Thoracic aorta (tissue), 2 donors: ENCODE results near the gene FBLN2. TPM values are rescaled to one million over a fixed set of nuclear protein-coding genes. Genes with fewer than 3 reads are reported as not detected.

ENCODE experiments used
- ATAC-seq: fragments of 150-250 bp; one replicate; pipeline ENCODE4 v1.8.0; 2017; ENCODE audit warnings: low read depth; ENCODE audit not compliant: insufficient number of reproducible peaks, low FRiP score
- DNase-seq: peaks from one replicate; pipeline ENCODE4 v3.0.0-alpha.2; 2020; ENCODE audit warnings: low spot score
- H3K27ac ChIP-seq, 2 donors: fragments of 200-600 bp; sonication (generic); 1 replicate in 1 of 2; 2 replicates in 1 of 2; pipeline ENCODE4 v1.5.1; 2016; ENCODE audit warnings: mild to moderate bottlenecking in 2 of 2, moderate library complexity in 2 of 2
- H3K27me3 ChIP-seq: fragments of 200-600 bp; sonication (generic); replicated peaks from 2 replicates; pipeline ENCODE4 v1.6.0; 2016; ENCODE audit warnings: mild to moderate bottlenecking; ENCODE audit not compliant: insufficient read depth
- H3K36me3 ChIP-seq: fragments of 200-600 bp; sonication (generic); one replicate; pipeline ENCODE4 v1.5.1; 2016
- H3K4me1 ChIP-seq, 2 donors: fragments of 200-600 bp; sonication (generic); 1 replicate in 1 of 2; 2 replicates in 1 of 2; pipeline versions ENCODE4 v1.5.1 to v1.6.0; 2016; ENCODE audit warnings: low read depth in 2 of 2, mild to moderate bottlenecking in 1 of 2; ENCODE audit not compliant: control insufficient read depth in 1 of 2
- H3K4me3 ChIP-seq: fragments of 200-600 bp; sonication (generic); 2 replicates; pipeline ENCODE4 v1.5.1; 2016; ENCODE audit warnings: mild to moderate bottlenecking
- H3K9me3 ChIP-seq: fragments of 200-600 bp; sonication (generic); 2 replicates; pipeline ENCODE4 v1.5.1; 2016
- total RNA-seq, 2 donors: library from RNA; depleted of rRNA; stranded (reverse); fragments of >200 nt; gene quantifications; one replicate each; pipeline versions ENCODE4 v1.1.0 to v1.2.3, GENCODE V29; 2016
- TF ChIP-seq, protein P1 (sequence below): fragments of 200-600 bp; sonication (generic); IDR thresholded peaks from one replicate; pipeline ENCODE4 v1.5.1; 2019; ENCODE audit warnings: antibody characterized with exemption

FBLN2 gene
- total RNA-seq, 2 donors from 2014 or later, result 233 to 328 TPM

DNA sequence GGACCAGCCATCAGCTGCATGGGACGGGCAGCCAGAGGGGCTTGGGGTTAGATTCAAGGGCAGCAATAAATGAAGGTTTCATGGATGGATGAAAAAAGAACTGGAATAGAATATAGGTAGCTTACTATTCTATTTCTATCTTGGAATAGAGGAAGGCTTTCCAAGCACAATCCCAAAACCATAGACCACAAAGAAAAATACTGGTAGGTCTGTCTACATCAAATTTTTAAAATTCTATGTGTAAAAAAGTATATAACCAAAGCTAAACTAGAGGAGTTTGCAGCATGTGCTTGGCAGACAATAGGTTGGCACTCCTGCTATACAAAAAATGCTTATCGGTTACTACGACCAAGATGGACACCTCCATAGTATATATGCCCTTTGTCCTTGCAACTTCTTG lies 7.2 kb upstream of the FBLN2 start:
- ATAC-seq (no peak), DNase-seq (no peak)
- no peaks in the 10 kb centered on the region for H3K27me3 ChIP-seq
- no peak overlapping the region for H3K4me3 ChIP-seq
- TF ChIP-seq, protein P1, sequence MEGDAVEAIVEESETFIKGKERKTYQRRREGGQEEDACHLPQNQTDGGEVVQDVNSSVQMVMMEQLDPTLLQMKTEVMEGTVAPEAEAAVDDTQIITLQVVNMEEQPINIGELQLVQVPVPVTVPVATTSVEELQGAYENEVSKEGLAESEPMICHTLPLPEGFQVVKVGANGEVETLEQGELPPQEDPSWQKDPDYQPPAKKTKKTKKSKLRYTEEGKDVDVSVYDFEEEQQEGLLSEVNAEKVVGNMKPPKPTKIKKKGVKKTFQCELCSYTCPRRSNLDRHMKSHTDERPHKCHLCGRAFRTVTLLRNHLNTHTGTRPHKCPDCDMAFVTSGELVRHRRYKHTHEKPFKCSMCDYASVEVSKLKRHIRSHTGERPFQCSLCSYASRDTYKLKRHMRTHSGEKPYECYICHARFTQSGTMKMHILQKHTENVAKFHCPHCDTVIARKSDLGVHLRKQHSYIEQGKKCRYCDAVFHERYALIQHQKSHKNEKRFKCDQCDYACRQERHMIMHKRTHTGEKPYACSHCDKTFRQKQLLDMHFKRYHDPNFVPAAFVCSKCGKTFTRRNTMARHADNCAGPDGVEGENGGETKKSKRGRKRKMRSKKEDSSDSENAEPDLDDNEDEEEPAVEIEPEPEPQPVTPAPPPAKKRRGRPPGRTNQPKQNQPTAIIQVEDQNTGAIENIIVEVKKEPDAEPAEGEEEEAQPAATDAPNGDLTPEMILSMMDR, result no peak
- no peak overlapping the region for H3K27ac ChIP-seq
- H3K9me3 ChIP-seq, result no peaks in the 10 kb centered on the region
- peaks cover 0 to 6% of the 10 kb centered on the region in 2 donors for H3K4me1 ChIP-seq
- H3K36me3 ChIP-seq, result no peaks in the 10 kb centered on the region

DNA sequence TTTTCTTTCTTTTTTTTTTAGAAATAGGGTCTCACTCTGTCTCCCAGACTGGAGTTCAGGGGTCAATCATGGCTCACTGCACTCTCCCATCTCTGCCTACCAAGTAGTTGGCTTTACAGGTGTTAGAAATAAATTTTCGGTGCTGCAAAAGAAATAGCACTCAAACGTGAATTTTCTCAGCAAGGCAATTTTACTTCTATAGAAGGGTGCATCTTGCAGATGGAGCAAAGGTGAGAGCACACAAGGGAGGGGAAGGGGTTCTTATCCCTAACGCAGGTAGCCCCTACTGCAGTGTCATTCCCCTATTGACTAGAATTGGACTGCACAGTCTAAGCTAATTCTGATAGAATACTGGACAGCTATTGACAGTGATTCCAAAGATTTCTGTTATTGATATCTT lies 6.8 kb upstream of the FBLN2 start:
- H3K9me3 ChIP-seq, result no peaks in the 10 kb centered on the region
- no peak for ATAC-seq

DNA sequence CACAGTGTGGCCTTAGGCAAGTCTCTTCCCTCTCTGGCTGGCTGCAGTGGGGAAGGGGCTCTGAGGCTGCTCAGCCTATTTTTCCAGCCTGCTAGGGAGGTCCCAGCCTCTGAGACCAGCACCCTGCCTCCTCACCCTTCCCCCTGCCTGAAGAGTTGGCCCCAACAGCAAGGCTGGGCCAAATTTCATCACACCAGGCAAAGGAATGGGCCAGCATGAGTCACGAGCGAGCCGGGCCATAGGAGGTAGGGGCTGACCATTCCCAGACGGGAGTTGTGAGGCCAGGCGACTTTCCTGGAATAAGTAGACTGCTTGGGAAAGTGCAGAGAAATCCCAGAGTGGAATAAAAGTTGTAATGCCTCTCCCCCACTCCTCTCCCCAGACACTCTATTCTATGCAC lies 5.7 kb upstream of the FBLN2 start:
- TF ChIP-seq, protein P1, result no peak
- Histone ChIP-seq H3K36me3 (no peaks in the 10 kb centered on the region), H3K4me1 (peaks cover 0 to 9% of the 10 kb centered on the region in 2 donors), H3K27ac (peak overlapping the region; percentile 58 to 59), H3K27me3 (peaks cover 3% of the 10 kb centered on the region), H3K9me3 (no peaks in the 10 kb centered on the region), H3K4me3 (no peak overlapping the region)
- ATAC-seq (peak; percentile 37), DNase-seq (peak; percentile 36)

More for the DNA sequence above, 6.8 kb upstream of the FBLN2 start:
- Histone ChIP-seq H3K27me3 (no peaks in the 10 kb centered on the region), H3K4me1 (peaks cover 0 to 6% of the 10 kb centered on the region in 2 donors), H3K27ac (no peak overlapping the region), H3K4me3 (no peak overlapping the region), H3K36me3 (no peaks in the 10 kb centered on the region)
- DNase-seq, result no peak
- TF ChIP-seq, protein P1, result no peak

DNA sequence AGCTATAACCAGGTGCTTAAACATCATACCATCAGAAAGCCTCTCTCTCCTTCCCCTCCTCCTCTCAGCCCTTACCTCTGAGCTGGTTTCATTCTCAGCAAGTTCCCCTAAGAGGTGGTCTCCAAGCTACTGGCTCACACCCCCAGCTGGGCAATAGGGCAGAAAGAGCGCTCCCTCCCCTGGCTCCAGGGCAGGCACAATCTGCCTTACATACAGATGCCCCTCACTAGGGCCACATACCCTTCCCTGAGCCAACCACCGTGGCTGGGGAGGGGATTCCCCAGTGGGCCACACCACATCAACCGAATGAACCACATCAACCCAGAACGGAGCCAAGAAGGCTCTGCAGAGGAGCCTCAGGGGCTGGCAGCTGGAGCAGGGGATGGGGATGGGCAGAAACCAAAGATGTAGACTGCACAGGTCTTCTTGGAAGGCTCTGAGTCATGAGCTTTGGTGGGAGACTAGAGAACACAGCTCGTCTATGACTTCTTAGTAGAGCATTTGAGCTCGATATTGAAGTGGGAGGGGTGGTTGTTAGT lies 4.6 kb upstream of the FBLN2 start:
- Histone ChIP-seq H3K4me1 (peaks cover 0 to 16% of the 10 kb centered on the region in 2 donors), H3K4me3 (no peak overlapping the region), H3K9me3 (no peaks in the 10 kb centered on the region), H3K27ac (peak overlapping the region in 1 of 2 donors; percentile 59), H3K36me3 (no peaks in the 10 kb centered on the region), H3K27me3 (peaks cover 8% of the 10 kb centered on the region)
- ATAC-seq (no peak), DNase-seq (no peak)
- TF ChIP-seq, protein P1, result no peak

DNA sequence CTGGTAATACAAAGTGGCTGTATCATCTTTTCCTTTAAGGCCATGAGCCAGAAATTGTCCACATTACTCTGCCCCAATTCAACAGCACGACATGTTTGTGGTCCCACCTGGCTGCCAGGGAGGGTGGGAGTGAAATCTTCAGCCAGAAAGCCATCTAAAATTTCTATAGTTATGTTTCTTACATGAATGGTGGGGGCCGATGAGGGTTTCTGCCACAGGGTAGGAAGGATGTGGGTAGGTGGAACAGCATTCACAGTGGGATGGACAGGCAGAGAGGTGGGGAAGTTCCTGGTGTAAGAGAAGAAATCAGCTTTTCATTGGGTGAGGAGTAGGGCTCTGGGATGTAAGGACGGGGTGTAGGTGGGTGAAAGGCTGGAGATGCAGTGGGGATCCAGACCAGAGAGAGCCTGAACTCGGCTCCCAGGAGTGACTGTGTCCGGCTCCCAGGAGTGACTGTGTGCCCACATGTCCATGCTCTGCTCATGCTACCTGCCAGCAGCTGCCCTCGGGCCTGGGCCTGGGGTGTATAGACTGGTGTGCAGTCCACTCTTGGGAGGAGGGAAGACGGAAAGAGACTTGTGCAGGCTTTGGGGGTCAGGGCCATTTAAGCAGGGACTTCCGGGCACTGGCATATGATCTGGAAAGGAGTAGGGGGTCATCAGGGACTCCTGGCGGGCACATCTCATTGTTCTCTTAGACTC lies 3.8 kb upstream of the FBLN2 start:
- no peak for ATAC-seq
- peaks cover 8% of the 10 kb centered on the region for H3K27me3 ChIP-seq
- DNase-seq, result no peak
- no peak overlapping the region for H3K27ac ChIP-seq
- H3K4me1 ChIP-seq, result peaks cover 0 to 24% of the 10 kb centered on the region in 2 donors
- H3K36me3 ChIP-seq, result no peaks in the 10 kb centered on the region
- H3K4me3 ChIP-seq, result no peak overlapping the region
- H3K9me3 ChIP-seq, result no peaks in the 10 kb centered on the region
- TF ChIP-seq, protein P1, result no peak
